Rectal smooth muscle tissue (tissue), 1 donor: Measurements from ENCODE around the gene PCDHB16.
"Not testable (repeated sequence)": the region's sequence is repeated elsewhere in the genome, so short reads cannot be mapped to it uniquely, and the experiment has no call there.

Source experiments
- H3K27ac ChIP-seq: one replicate; pipeline ENCODE4 v1.7.0; 2013; ENCODE audit warnings: low read depth, low read length, inconsistent platforms
- H3K27me3 ChIP-seq: one replicate; pipeline ENCODE4 v1.7.0; 2013; ENCODE audit warnings: low read length; ENCODE audit not compliant: control insufficient read depth, insufficient read depth
- H3K36me3 ChIP-seq: one replicate; pipeline ENCODE4 v1.7.0; 2013; ENCODE audit warnings: low read length; ENCODE audit not compliant: control insufficient read depth, insufficient read depth
- H3K4me1 ChIP-seq: one replicate; pipeline ENCODE4 v1.7.0; 2013; ENCODE audit warnings: low read length; ENCODE audit not compliant: control insufficient read depth, insufficient read depth
- H3K4me3 ChIP-seq: one replicate; pipeline ENCODE4 v1.7.0; 2013; ENCODE audit warnings: low read length
- H3K9ac ChIP-seq: one replicate; pipeline ENCODE4 v1.7.0; 2013; ENCODE audit warnings: low read length

Gene PCDHB16

GRCh38 chr5:141216035-141216434 lies 33.8 kb downstream of the PCDHB16 start:
- H3K9ac ChIP-seq, H3K36me3 ChIP-seq, H3K27me3 ChIP-seq, H3K4me1 ChIP-seq, H3K27ac ChIP-seq, H3K4me3 ChIP-seq: not testable (repeated sequence)

DNA sequence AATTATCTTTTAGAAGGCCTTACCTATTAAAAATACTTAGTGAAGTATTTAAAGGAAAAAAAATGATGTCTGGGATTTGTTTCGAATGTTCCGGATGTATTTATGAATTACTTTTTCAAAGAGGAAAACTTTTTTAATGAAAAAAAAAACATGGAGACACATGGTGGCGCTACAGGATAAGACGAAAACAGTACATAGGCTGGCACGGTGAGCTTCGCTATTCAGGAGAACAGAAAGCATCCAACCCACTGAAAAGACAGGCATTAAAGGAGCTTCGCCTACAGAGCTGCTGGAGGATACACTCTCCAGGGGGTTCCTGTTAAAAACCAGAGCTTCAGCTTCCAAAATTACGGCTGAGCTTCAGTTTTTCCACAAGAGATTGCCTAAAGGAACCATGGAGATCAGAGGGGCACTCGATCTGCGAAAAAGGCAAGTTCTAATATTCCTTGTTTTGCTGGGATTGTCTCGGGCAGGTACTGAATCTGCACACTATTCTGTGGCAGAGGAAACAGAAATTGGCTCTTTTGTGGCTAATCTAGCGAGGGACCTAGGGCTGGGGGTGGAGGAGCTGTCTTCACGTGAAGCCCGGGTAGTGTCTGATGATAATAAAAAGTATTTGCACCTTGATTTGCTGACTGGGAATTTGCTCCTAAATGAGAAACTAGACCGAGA lies 41.1 kb downstream of the PCDHB16 start, which contains the start of gene PCDHB14:
TSS of gene PCDHB14 (plus strand) at position 232 of the 672 bp plus-strand sequence. CDS start at position 395, 163 bp downstream.
- no peak within 1 kb of the TSS for H3K27ac ChIP-seq
- H3K27me3 ChIP-seq, result no peaks in the 10 kb centered on the region
- H3K9ac ChIP-seq, result no peak within 1 kb of the TSS
- no peaks in the 10 kb centered on the region for H3K36me3 ChIP-seq
- no peaks in the 10 kb centered on the region for H3K4me1 ChIP-seq
- peak within 1 kb of the TSS; percentile 42 for H3K4me3 ChIP-seq

DNA sequence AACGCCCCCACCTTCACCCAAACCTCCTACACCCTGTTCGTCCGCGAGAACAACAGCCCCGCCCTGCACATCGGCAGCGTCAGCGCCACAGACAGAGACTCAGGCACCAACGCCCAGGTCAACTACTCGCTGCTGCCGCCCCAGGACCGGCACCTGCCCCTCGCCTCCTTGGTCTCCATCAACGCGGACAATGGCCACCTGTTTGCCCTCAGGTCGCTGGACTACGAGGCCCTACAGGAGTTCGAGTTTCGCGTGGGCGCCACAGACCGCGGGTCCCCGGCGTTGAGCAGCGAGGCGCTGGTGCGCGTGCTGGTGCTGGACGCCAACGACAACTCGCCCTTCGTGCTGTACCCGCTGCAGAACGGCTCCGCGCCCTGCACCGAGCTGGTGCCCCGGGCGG lies 42.7 kb downstream of the PCDHB16 start:
- H3K4me1 ChIP-seq, H3K27me3 ChIP-seq, H3K36me3 ChIP-seq, H3K4me3 ChIP-seq, H3K27ac ChIP-seq, H3K9ac ChIP-seq: not testable (repeated sequence)

- H3K4me3 ChIP-seq, H3K27ac ChIP-seq, H3K9ac ChIP-seq, H3K36me3 ChIP-seq, H3K4me1 ChIP-seq, H3K27me3 ChIP-seq: not testable (repeated sequence)
These were observed 43.2 kb downstream of the PCDHB16 start for GRCh38 chr5:141225421-141225820.

DNA sequence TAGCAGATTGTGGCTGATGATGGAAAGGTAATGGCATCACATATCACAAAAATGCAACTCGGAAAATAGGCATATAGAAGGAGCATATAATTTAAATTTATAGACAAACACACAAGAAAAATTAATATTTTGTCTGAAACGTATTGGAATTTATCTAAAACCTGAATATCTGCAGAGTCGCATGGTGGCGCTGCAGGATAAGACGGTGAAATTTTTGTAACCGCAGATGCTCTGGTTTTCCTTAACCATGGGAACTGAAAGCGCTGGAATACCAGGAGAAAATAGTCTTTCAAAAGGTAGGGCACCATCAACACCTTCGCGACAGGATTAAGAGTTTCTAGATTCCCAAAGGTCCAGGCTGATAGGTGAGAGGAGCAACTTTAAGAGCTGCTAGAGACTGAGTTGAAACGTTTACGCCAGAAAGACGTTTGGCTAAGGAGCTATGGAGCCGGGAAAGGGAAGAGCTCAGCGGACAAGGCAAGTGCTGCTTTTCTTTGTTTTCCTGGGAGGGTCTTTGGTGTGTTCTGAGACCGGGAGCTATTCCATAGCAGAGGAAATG lies 52.0 kb downstream of the PCDHB16 start:
- Histone ChIP-seq H3K4me3 (peak overlapping the region; percentile 19), H3K9ac (no peak overlapping the region), H3K27me3 (no peaks in the 10 kb centered on the region), H3K27ac (no peak overlapping the region), H3K36me3 (no peaks in the 10 kb centered on the region), H3K4me1 (no peaks in the 10 kb centered on the region)
